ENCODE measurements around the gene SZRD1.
A peak's percentile ranks its signal among the peaks of the same experiment; 100 is the strongest.

The SZRD1 gene

DNA sequence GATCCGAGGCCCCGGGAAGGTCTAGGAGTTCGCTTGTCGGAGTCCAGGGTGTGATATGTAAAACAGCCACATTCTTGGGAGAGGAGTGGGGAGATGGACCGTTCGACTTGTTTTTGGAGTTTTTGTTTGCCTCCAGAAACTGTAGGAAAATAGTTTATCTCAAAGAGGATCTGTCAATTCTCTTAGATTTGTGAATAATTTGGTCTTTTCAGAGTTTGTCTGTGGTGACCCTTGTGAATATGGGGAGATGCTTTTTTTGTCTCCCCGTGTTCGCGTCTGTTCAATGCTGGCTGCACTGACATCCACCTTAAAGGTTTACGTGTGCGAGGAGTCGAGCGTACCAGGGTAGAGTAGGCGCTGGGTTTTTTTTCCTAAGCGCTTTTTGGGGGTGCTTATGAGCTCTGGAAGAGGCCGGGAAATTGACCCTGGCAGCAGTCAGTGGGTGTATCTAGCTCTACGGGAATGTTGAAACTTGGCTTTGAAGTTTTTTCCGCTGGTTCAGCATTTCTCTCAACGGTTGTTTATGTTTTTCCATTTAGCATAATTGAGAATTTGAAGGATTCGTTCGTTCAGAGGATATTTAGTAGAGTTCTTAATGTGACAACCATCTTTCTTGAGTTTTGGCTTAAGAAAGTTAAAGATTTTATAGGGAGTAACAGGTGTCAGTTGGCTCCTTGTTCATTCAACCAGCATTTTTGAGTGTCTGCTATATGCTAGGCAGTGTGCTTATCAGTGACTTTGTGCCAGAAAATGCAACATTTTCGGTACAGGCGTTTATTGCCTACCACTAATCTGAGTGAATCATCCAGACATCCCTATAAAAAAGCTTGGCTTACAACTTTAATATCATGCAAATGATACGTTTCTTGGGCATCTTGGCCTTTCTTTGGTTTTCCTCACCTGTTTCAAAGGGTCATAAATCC, 1.2 kb downstream of the SZRD1 start:
- DNase-seq, result peak; percentile 5

DNA sequence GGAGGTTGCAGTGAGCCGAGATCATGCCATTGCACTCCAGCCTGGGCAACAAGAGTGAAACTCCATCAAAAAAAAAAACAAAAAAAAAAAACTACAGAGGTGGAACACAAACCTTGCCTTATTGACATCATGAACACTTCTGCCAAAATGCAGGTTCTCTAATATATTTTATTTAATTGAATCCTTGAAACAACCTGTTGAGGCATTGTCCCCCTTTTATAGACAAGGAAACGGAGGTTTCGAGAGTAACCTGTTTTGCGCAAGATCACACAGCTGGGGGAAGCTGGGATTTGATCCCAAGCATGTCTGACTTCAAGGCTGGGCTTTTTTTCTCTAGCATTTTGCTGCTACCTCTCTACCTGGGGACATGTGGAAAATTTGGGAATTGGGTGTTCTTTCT, 2.8 kb downstream of the SZRD1 start:
- no peak for DNase-seq

DNA sequence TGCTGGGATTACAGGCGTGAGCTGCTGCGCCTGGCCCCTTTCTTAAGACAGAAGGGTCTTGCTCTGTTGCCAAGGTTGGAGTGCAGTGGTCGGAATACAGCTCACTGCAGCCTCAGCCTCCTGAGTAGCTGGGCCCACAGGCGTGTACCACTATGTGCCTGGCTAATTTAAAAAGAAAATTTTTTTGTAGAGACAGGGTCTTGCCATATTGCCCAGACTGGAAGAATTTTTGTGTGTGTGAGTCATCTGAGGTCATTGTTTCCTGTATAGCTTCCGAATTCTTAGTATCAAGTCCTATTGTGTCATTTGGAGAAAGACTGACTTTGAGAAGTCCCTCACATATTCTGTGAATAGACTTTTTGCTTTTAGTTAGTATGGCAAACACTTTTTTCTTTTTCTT, 4.7 kb downstream of the SZRD1 start:
- no peak for DNase-seq

DNA sequence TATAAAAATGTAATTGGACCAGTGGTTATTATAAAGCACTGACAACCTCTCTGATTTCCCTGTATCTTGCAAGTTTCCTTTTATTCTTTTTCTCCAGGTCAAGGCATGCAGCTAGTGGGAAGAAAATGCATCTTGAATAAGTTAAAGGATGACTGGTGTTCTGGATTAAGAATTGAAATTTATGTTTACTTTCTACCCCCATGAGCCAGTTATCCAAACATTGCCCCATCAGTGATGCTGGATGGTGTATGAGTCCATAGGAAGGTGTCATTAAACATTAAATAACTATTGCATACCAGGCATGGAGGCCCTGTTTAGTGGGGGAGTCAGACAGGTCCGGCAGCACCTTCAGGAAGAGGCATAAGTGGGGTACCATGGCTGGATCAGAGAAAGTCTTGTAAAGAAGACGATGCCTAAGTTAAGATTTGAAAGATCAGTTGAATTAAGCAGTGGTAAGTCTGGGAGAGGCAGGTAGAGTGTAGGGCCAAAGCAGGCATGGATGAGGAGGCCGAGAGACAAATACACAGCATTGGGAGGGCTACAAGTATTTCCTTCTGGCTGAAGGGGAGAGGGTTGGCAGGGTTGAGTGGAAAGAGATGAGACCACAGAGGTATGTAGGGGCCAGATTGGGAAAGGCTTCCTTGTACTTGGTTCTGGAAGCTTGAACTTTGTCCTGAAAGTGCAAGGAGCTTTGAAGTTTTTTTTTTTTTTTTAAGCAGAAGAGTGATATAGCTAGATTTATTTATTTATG, 5.7 kb downstream of the SZRD1 start:
- DNase-seq, result no peak

DNA sequence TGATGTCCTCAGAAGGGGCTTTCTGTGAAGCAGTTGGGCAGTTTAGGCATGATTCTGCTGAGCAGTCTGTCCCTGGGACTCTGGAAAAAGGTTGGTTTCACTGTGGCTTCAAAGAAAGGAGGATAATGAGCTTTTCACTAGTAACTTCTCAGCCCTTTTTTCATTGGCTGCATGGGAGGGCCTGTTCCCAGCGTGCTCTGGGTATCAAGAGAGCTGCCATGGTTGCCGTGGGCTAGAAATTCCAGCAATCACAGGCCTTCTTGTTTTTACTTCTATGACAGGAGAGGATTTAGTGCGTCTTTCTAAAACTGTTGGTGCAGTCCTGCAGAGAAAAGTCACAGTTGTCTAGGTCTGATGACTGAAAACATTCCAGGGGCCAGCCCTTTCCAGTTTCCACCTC, 7.2 kb downstream of the SZRD1 start:
- DNase-seq, result no peak

DNA sequence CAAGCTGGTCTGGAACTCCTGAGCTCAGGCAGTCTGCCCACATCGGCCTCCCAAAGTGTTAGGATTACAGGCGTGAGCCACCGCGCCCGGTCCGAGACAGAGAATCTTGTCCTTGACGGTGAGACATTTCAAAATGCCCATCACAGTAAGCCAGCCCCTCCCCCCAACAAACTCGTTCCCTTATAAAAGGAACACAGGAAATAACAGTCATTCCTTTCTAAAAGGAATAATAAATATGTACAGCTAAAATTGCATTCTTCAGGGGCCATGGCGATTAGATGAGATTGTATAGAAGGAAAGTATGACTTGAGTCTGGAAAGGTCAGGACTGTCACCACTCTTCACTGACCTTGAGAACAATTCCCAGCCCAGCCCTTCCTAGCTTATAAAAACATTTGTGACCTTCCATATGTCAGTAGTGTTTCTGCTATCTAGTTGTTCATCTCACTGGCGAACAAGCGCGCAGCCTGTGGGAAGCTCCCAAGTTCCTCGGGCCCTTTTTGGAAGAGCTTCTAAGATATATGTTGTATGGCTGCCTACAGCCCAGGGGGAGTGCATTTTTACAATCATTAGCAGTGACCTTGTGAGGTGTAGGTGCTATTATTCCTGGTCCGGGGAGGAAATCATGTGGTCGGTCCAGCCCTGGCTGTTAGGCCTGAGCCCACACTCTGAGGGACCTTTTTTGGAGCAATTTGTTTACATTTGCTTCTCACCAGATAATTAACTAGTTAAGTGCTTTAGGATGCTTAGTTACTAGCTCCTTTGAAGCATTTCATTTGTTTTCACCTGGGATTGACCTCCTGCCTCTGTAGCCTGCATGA, 8.7 kb downstream of the SZRD1 start:
- no peak for DNase-seq

DNA sequence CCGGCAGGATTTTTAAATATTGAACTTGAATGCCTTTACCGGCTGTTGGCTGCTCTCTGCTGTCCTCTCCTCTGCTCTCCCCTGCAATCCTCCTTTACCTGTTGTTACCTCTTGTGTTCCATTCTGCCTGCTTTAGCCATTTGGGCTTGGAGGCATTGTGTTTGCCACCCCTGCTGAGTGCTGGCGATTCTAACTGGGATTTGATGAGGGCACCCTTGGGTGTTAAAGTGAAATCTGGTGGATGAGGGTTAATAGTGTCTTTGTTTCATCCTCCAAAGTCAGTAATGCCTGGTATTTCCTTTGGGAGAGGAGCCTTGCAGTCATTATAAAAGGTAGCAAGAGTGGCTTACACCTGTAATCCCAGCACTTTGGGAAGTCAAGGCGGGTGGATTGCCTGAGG, 9.9 kb downstream of the SZRD1 start:
- no peak for DNase-seq

DNA sequence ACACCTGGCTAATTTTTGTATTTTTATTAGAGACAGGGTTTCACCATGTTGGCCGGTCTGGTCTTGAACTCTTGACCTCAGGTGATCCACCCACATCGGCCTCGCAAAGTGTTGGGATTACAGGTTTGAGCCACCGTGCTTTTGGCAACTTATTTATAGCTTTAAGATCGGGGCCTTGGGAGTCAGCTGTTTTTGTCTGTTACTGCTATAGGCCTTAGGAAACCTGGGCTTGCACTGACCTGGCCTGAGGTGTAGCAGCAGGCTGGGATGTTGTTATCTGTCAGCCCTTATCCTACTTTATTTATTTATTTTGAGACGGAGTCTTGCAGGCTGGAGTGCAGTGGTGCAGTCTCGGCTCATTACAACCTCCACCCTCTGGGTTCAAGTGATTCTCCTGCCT, 11.4 kb downstream of the SZRD1 start:
- no peak for DNase-seq

DNA sequence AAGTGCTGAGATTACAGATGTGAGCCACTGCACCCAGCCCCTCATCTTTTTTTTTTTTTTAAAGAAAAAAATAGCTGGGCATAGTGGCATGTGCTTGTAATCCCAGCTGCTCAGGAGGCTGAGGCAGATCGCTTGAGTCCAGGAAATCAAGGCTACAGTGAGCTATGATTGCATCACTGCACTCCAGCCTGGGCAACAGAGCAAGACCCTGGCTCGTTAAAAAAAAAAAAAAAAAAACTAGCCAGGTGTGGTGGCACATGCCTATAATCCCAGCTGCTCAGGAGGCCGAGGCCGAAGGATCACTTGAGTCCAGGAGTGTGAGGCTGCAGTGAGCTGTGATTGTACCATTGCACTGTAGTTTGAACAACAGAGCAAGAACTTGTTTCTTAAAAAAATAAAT, 13.8 kb downstream of the SZRD1 start:
- no peak for DNase-seq

DNA sequence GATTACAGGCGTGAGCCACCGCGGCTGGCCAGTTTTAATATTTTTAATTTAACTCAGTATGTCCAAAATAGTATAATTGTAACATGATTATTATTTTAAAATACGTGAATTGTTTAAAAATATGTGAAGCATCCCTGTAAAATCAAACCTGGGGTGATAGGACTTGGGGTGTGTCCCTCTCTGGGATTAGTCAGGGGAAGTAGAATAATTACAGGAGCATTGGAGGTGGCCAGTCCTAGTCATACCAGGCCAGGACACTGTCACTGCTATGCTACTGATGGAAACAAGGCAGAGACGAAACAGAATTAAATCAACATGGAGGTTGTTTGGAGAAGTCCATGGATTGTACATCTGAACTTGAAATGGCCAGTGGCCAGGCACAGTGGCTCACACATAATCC, 16.8 kb downstream of the SZRD1 start:
- no peak for DNase-seq

DNA sequence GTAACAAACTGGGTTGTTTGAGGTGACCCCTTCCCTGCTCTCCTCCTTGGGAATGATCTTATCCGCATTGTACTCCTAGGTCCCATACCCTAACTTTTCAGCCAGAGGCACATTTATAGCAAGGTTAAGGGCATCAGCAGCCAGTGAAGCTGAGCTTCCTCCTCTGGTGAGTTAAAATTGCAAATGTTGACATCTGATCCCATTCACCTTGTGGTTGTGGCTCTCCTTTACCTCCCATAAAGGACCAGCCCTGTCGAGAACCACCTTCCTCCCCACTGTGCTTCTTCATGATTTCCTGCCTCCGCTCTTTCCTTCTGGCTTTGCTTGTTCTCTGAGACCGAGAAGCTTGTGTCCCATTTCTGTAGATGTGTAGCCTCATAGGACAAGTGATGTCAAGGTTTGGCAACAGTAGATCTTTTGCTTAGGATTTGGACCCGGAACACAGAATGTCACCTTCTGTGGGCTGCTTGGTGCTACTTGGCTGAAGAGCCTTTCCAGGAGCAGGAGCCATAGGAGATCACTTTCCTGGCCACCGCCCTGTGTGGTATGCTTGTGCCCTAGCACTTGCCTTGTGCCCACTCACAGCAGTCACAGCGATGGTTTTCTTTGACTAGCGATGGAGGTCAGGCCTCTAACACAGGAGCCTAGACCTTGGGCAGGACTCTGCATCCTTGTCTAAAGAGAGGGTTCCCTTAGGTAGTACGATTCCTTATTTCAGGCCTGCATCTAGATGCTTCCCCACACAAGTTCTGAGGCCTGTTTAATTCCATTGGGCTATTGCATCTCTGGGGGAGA, 18.8 kb downstream of the SZRD1 start:
- DNase-seq, result no peak

DNA sequence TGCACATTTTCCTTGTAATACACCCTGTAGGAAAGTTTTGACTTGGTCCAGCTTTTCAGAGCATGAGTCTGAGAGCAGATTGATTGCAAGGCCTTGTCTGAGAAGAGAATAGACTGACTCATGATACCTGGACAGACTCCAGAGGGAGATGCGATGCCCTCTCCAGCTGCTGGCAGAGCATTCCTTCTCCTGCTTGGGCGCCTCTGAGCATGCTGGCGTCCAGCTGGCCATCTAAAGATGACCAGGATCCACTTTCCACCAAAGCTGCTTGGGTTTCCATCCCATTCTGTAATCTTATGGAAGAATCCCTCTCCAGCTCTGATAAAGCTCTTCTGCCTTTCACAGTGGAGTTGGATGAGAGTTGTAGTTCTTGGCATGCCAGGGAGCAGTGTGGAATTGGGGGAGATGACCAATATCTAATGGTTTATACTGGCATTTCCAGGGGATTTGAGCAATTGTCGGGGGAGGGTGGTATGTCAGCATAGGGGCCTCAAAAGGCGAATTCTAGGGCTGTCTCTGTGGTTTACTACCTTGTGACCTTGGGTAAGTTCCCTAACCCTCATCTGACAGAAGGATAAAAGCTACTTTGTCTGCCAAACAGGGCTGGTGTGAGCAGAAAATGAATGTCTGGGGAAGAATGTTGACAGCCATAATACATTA, 19.5 kb downstream of the SZRD1 start:
- DNase-seq, result no peak

DNA sequence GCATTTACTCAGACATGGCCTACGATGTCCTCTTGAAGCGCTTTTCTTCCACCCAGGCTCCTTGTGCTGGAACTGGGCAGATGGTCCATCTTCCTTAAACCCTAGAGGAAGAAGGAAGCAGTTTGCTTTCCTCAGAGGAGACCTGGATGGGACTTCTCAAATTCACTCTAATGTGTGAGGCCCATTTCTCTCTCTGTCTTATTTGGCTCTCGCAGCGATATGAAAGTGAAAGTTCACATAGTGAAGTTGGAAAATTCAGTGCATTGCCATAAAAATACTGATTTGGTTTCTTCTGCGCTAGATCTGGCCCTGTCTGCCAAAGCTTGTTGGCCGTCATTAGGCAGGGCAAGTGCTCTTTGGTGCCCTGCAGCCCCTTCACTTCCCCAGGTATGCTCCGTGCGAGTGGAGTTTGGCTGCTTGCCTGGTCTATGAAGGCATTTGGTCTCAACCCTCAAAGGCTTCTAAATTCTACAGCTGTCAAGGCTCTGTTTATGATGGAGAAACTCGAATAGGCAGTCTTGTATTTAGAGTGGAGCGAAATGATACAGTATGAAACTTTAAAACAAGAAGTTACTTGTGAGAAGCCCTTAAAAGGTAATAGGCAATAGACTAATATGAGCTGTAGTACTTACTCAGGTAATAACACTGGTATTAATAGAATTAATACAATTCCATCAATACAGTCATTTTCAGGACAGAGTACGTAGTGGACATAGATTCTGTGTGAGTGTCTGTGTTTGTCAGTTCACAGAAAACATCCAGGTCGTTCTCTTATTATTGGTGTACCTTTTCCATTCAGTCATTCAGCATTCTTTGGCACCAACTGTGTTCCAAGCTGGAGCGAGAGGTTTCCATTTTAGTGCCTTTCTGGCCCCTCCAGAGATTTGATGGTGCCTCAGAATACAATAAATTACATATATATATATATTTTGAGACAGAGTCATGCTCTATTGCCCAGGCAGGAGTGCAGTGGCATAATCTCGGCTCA, 20.5 kb downstream of the SZRD1 start:
- no peak for DNase-seq

DNA sequence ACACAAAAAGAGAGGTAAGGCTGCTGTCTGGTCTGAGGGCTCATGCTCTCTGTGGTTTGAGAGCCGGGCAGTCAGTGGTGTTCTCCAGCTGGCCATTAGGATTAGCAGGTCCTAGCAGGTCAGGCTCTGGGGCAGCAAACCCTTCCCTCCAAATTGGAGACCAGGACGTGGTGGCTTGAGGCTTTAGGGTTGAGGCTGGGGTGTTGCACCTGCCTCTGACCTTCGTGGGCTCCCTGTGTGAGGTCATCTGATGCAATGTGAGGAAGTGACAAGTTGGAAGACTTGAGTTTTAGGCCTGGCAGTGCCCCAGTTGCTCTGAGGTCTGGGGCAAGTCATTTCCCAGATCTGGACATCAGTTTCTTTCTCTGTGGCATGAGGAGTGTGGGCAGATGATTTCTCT, 24.4 kb downstream of the SZRD1 start:
- no peak for DNase-seq

DNA sequence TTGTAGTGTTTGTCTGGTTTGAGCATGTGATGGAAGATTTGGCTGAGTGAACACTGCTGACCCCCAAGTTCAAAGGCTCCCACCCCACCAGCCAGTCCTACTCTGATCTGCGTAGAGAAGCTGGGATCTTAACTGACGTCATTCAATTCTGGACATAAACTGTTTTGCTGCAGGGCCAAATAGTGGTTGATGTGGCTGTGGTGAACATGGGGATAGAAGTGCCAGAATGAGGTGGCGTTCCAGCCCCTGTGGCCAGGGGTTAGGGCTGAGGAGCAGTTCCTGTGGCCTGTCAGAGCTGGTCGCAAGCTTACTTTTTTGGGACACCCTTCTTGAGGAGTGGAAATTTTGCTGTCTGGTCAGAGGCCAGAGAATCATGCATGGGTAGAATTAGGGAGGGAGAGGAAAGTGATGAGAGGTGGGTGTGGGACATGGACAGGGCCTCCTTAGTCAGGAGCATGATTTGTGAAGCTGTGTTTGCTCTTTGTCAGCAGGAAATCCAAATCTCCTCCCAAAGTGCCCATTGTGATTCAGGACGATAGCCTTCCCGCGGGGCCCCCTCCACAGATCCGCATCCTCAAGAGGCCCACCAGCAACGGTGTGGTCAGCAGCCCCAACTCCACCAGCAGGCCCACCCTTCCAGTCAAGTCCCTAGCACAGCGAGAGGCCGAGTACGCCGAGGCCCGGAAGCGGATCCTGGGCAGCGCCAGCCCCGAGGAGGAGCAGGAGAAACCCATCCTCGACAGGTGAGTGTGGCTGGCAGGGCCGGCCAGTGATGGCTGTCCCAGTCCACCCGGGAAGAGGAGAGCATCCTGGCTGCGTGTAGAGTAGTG, 25.9 kb downstream of the SZRD1 start:
- no peak for DNase-seq

DNA sequence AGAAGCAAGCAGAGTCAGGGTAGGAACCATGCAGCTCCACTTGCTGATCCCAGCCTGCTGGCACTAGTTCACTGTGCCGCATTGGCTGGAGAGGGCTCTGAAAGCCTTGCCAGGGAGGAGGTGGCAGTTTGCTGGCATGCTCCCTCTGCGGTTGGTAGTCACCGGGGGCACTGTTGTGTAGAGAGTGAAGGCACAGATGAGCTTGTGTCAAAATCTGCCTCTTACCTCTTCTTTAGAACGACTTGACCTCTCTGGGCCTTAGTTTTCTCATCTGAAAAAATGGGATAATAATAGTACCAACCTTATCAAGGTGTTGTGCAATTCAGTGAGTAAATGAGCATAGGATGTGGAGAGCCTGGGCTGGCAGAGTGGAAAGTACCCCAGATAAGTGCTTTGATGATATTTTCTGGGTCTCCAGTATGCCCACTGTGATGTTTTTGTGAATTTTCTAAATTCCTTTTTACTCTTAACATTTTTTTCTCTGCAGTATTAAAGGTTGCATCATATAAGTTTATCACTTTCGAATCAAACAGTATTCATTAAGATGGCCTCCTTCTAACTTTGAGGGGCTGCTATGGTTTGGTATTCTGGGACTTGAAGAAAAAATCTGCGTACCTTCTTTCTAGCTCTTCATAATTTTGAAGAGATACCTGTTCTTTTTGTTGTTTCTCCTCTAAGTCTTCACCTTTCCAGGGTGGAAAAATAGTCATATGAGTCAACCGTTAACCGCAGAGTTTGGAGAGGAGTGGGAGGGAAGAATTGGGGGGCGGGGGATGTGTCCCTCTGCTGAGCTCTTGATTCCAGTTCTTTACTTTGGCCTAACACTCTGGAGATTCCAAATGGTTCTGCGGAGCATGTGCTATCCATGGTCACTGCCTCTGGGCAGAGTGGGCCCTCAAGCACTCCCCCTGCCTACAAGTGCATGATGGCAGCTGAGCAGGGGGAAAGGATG, 26.8 kb downstream of the SZRD1 start:
- DNase-seq, result no peak

DNA sequence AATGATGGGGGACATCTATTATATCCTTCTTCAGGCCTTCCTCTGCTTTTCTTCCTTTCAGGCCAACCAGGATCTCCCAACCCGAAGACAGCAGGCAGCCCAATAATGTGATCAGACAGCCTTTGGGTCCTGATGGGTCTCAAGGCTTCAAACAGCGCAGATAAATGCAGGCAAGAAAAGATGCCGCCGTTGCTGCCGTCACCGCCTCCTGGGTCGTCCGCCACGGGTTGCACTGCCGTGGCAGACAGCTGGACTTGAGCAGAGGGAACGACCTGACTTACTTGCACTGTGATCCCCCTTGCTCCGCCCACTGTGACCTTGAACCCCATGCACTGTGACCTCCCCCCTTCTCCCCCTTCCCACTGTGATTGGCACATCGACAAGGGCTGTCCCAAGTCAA, 27.9 kb downstream of the SZRD1 start:
- no peak for DNase-seq

DNA sequence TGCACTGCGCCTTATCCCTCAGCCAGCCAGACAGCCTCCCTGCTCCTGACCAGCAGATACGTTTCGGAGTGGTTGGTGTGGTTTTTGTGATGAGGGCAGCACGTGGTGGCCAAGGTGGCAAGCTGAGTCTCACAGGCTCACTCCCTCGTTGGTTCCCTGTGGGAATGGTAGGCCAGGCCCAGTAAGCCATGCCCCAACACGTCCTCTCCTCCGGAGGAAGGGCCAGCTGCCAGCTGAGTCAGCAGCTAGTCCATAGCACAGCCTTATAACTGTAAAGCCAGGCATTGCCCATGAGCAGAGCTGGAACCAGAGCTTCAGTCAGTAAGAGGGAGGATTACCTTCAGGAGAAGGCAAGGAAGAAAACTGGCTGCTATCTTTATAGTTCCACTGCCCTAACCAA, 29.5 kb downstream of the SZRD1 start:
- no peak for DNase-seq

DNA sequence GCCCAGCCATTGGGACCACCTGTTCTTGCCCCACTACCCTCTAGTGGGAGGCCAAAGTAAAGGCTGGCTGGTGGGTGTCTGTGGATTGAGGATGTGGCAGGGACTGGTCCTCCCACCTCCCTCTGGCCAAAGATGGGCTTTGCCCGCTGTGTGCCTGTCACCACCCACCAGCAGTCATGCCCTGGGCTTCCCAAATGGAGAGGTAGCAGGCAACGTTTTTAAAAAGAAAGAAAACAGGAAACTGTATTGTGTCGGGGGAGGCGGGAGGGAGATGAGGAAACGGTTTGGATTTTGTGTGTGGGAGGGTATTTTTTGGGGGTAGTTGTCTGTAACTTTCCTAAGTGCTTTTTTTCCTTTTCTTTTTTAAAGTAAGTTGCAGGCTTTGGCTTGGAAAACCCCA, 30.1 kb downstream of the SZRD1 start:
- DNase-seq, result no peak

All from effector CD4-positive, alpha-beta T cell (primary cell).